Bronchial smooth muscle cell (primary cell): ENCODE data around the gene PASD1. TPM values are rescaled to one million over a fixed set of nuclear protein-coding genes. Genes with fewer than 3 reads are reported as not detected.

ENCODE experiments used
- total RNA-seq: library from RNA; depleted of rRNA; stranded (reverse); fragments of >200 nt; gene quantifications from 2 replicates; pipeline ENCODE4 v1.2.1, GENCODE V29; 2014

The PASD1 gene
- not detected in 2 replicates for total RNA-seq

DNA sequence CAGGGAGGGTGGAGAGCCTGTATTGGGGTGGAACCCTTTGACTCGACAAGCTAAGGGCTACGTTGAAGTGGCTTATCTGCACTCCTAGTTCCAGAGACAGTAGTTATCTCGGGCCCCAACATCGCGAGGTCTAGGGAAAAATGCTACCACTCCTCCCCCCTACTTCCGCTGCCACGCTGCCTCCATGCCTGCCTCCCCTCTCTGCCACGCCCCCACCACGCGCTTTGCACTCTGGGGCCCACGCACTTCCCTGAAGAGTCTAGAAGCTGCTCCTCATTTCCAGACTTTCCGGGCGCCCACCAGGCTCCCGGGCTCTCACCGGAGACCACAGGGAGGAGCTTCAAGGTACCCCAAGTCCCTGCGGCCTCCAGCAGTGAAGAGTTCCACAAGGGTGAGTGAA lies at the start of gene PASD1:
Gene PASD1, plus strand, starts transcription at position 227 of the 400 bp plus-strand sequence. CDS start 37,879 bp downstream, outside the sequence.

GRCh38 chrX:151694661-151695582 lies 131.4 kb downstream of the PASD1 start, which contains the start of gene PRRG3:
PRRG3 (plus strand) TSS chrX:151695458; CDS start chrX:151698815, 3,357 bp downstream.

DNA sequence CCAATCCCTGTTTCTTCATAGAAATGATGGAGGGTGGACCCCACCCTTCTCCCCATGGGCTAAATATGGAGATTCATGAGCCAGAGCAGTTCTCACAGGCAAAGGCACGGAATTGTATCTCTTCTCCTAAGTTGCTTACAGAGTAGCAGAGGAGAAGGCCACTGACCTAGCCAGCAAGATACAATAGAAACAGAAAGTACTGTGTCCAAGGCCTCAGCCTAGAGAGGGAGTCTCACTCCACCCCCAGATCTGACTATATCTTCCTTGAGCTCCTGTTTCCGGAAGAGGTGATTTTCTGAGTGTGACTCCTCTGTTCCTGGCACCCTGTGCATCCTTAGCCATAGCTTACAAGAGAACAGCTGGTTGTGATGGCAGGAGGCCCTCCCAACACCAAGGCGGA lies 152.3 kb downstream of the PASD1 start, which contains the start of gene FATE1:
Gene FATE1, plus strand, starts transcription at position 284 of the 400 bp plus-strand sequence. Its CDS starts 85 bp downstream, at position 369.

Other genes with a start within 250 kb of the PASD1 start
- 22.2 and 23.3 TPM in 2 replicates for gene VMA21, start 166.5 kb upstream of the PASD1 start, total RNA-seq
- gene PRRG3, start 131.8 kb downstream of the PASD1 start, total RNA-seq: 0.34 and 0.47 TPM in 2 replicates
- not detected in 2 replicates for gene FATE1, start 152.4 kb downstream of the PASD1 start, total RNA-seq
- not detected in 2 replicates for gene CNGA2, start 171.1 kb downstream of the PASD1 start, total RNA-seq